Uterus (tissue), 4 donors: ENCODE data around the gene ABL2. TPM values are rescaled to one million over a fixed set of nuclear protein-coding genes. Genes with fewer than 3 reads are reported as not detected.
"Not testable (repeated sequence)": the region's sequence is repeated elsewhere in the genome, so short reads cannot be mapped to it uniquely, and the experiment has no call there.

Experiments
- DNase-seq, 2 donors: peaks; one replicate each; pipeline ENCODE4 v3.0.0-alpha.2; 2019 to 2020
- H3K27ac ChIP-seq, 2 donors: fragments of 200-600 bp; sonication (generic); 1 replicate in 1 of 2; 2 replicates in 1 of 2; pipeline ENCODE4 v1.5.1; 2016 to 2018
- H3K27me3 ChIP-seq, 2 donors: fragments of 200-600 bp; sonication (generic); one replicate each; pipeline ENCODE4 v1.5.1; 2018 to 2019; ENCODE audit warnings: control low read depth in 1 of 2
- H3K36me3 ChIP-seq, 2 donors: fragments of 200-600 bp; sonication (generic); one replicate each; pipeline ENCODE4 v1.5.1; 2019; ENCODE audit warnings: control low read depth in 1 of 2
- H3K4me1 ChIP-seq, 2 donors: fragments of 200-600 bp; sonication (generic); one replicate each; pipeline ENCODE4 v1.5.1; 2018 to 2019; ENCODE audit warnings: control low read depth in 1 of 2
- H3K4me3 ChIP-seq, 2 donors: fragments of 200-600 bp; sonication (generic); 1 replicate in 1 of 2; 2 replicates in 1 of 2; pipeline ENCODE4 v1.5.1; 2018 to 2019; ENCODE audit warnings: mild to moderate bottlenecking in 1 of 2
- H3K9me3 ChIP-seq, 2 donors: fragments of 200-600 bp; sonication (generic); one replicate each; pipeline ENCODE4 v1.5.1; 2019; ENCODE audit warnings: control low read depth in 1 of 2
- CTCF ChIP-seq, 4 experiments: fragments of 200-600 bp in 2 of 4; fragments of 450-650 bp in 2 of 4; sonication (generic) in 2 of 4; IDR thresholded peaks; one replicate each; pipeline ENCODE4 v1.5.1; 2016 to 2019; ENCODE audit warnings: antibody characterized with exemption in 4 of 4, mild to moderate bottlenecking in 2 of 4, moderate library complexity in 1 of 4
- POLR2A ChIP-seq, 2 donors: fragments of 450-650 bp; IDR thresholded peaks; one replicate each; pipeline ENCODE4 v1.6.1; 2016; ENCODE audit warnings: antibody characterized with exemption in 2 of 2, mild to moderate bottlenecking in 1 of 2, moderate library complexity in 1 of 2
- intact Hi-C: fragments of 100-400 bp; cut with DNase I; formaldehyde crosslinking; loops from one replicate; pipeline ENCODE4 v1.15.1; 2023; ENCODE audit warnings: low total_unique reads
- total RNA-seq, 4 donors: library from RNA; depleted of rRNA in 3 of 4; stranded (reverse); fragments of >200 nt in 3 of 4; gene quantifications; one replicate each; pipeline versions ENCODE4 v1.1.0 to v1.2.4, GENCODE V29; 2014 to 2023
- donor health status: DM: yes; HTN: yes; CAD: no.

The ABL2 gene
- total RNA-seq, result 10 to 100 TPM; 10.3 to 33.1 (median 15.1) TPM

GRCh38 chr1:179229214-179230140 lies at the start of gene ABL2:
TSS of gene ABL2 (minus strand) at chr1:179229677. CDS start at chr1:179229397, 280 bp downstream.
- intact Hi-C loops, result no loop called here
- DNase-seq, result peak; percentile 19 to 26
- Histone ChIP-seq H3K4me1 (no peaks in the 10 kb centered on the region), H3K4me3 (peak within 1 kb of the TSS; percentile 72 to 99), H3K27me3 (no peaks in the 10 kb centered on the region), H3K9me3 (no peaks in the 10 kb centered on the region), H3K27ac (peak within 1 kb of the TSS; percentile 89), H3K36me3 (no peaks in the 10 kb centered on the region)
- TF ChIP-seq CTCF (IDR thresholded peaks at IDR 0.05), result no peak
- TF ChIP-seq POLR2A (IDR thresholded peaks at IDR 0.05), result peak in 1 of 2 donors; percentile 31

- Histone ChIP-seq H3K4me1 (no peaks in the 10 kb centered on the region), H3K27ac (no peak overlapping the region), H3K9me3 (no peaks in the 10 kb centered on the region), H3K27me3 (no peaks in the 10 kb centered on the region), H3K36me3 (no peaks in the 10 kb centered on the region), H3K4me3 (no peak overlapping the region)
- TF ChIP-seq POLR2A (IDR thresholded peaks at IDR 0.05) (no peak), CTCF (IDR thresholded peaks at IDR 0.05) (no peak)
- DNase-seq, result no peak
- intact Hi-C loops, result no loop called here
Observed at GRCh38 chr1:179278920-179279319, 49.4 kb upstream of the ABL2 start.

- DNase-seq, H3K27ac ChIP-seq, H3K36me3 ChIP-seq, H3K4me3 ChIP-seq, intact Hi-C loops, H3K4me1 ChIP-seq, H3K27me3 ChIP-seq, H3K9me3 ChIP-seq: not testable (repeated sequence)
Observed at GRCh38 chr1:179274424-179274823, 44.9 kb upstream of the ABL2 start.

- Histone ChIP-seq H3K27ac (no peak overlapping the region), H3K36me3 (no peaks in the 10 kb centered on the region), H3K4me1 (no peaks in the 10 kb centered on the region), H3K9me3 (no peaks in the 10 kb centered on the region), H3K27me3 (no peaks in the 10 kb centered on the region), H3K4me3 (no peak overlapping the region)
- TF ChIP-seq POLR2A (IDR thresholded peaks at IDR 0.05), result no peak
- TF ChIP-seq CTCF (IDR thresholded peaks at IDR 0.05), result no peak
- intact Hi-C loops, result no loop called here
- no peak for DNase-seq
Observed at GRCh38 chr1:179269071-179269470, 39.6 kb upstream of the ABL2 start.

GRCh38 chr1:179264507-179264906 lies 35.0 kb upstream of the ABL2 start:
- H3K27ac ChIP-seq, result no peak overlapping the region
- no peaks in the 10 kb centered on the region for H3K36me3 ChIP-seq
- TF ChIP-seq CTCF (IDR thresholded peaks at IDR 0.05), result no peak
- TF ChIP-seq POLR2A (IDR thresholded peaks at IDR 0.05), result no peak
- no peaks in the 10 kb centered on the region for H3K27me3 ChIP-seq
- no peak for DNase-seq
- H3K9me3 ChIP-seq, result no peaks in the 10 kb centered on the region
- no peaks in the 10 kb centered on the region for H3K4me1 ChIP-seq
- H3K4me3 ChIP-seq, result no peak overlapping the region
- intact Hi-C loops, result no loop called here
